ENCODE results near the gene ZNF319. TPM values are rescaled to one million over a fixed set of nuclear protein-coding genes. Genes with fewer than 3 reads are reported as not detected.

The ZNF319 gene
- total RNA-seq, 2 donors from 2014 or later, result 12.0 to 12.7 TPM

DNA sequence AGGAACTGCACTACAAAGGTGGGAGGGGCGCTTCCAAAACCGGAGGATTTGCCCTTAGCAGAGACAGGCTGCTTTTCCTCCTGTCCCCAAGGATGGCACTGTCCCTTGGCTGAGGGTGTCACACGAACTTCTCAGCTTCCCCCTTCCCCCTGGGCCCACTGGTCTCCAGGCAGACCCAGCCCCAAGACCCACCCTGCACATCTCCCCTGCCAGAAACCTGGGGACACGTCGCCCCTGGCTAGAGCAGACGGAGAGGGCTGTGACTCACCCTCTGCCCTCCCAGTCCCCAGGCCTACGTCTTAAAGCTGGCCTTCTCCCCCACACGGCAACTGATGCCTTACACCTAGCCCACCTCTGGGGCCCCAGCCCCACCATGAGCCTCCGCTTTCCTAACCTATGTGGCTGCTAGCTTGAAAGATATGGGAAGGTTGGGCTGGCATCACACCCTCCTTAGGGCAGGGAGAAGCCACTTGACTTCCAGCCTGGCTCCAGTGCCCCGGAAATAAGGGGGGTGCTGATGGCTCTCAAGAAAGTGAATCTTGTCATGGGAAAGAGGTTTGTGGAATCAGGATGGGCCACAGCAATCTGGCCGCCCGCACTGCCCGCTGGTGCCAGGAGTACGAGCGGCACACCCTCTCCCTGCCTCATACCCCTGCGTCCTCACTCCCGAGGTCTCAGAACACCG, 4.6 kb downstream of the ZNF319 start:
- ATAC-seq (replicated peaks in 1 of 2) (no peak), DNase-seq (no peak)
- H3K27ac Mint-ChIP-seq, result no peak overlapping the region
- H3K27me3 Mint-ChIP-seq (ENCODE audit: low read depth), result no peaks in the 10 kb centered on the region
- H3K9me3 Mint-ChIP-seq, result no peaks in the 10 kb centered on the region
- peaks cover 32% of the 10 kb centered on the region for H3K4me1 Mint-ChIP-seq (ENCODE audit: low read depth)
- H3K36me3 Mint-ChIP-seq (ENCODE audit: insufficient read depth in 2 of 2), result peaks cover 0 to 1% of the 10 kb centered on the region in 2 donors
- H3K4me3 Mint-ChIP-seq, result no peak overlapping the region

DNA sequence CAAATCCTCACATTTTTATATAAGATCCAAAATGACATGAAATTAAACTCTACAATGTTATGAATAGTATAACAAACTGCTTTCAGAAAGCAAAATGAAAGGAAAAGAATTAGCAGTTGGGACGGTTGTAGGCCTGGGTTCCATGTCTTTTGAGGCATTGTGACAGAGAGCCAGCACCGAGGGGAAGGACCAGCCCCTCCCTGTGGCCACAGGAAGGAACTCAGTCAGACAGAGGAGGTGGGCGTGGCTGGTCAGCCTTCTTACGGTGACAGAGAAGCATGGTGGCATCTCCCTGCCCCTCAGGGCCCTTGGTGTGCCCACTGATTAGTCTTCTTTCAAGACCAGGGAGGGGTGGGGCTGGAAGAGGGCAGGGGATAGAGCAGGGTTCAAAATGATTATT, 5.7 kb downstream of the ZNF319 start:
- peak overlapping the region; percentile 86 for H3K27ac Mint-ChIP-seq
- H3K4me3 Mint-ChIP-seq, result peak overlapping the region in 1 of 2 donors; percentile 19
- ATAC-seq (replicated peaks in 1 of 2) (peak; percentile 32 to 41), DNase-seq (peak; percentile 52 to 55)
- no peaks in the 10 kb centered on the region for H3K27me3 Mint-ChIP-seq (ENCODE audit: low read depth)
- H3K9me3 Mint-ChIP-seq, result no peaks in the 10 kb centered on the region
- peaks cover 0 to 1% of the 10 kb centered on the region in 2 donors for H3K36me3 Mint-ChIP-seq (ENCODE audit: insufficient read depth in 2 of 2)
- H3K4me1 Mint-ChIP-seq (ENCODE audit: low read depth), result peaks cover 32% of the 10 kb centered on the region

DNA sequence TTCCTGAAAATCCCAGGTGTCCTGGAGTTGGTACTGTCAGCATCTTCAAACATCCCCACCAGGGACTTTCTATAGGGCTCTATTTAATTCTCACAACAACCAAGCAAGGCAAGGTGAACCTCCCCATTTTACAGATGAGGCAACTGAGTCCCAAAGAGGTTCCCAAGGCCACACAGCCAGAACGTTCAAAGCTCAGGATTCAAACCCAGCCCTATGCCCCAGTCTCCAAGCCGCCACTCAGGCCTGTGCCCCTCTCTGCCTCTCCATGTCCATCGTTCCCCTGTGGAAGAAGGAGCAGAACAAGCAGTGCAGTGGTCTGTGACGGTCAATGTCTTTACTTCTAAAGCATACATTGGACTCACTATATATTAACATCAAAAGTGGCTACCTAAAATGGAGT, 6.1 kb downstream of the ZNF319 start:
- no peak for DNase-seq
- H3K9me3 Mint-ChIP-seq, result no peaks in the 10 kb centered on the region
- H3K36me3 Mint-ChIP-seq (ENCODE audit: insufficient read depth in 2 of 2), result peaks cover 0 to 1% of the 10 kb centered on the region in 2 donors
- peak overlapping the region in 1 of 2 donors; percentile 19 for H3K4me3 Mint-ChIP-seq
- peak overlapping the region; percentile 86 for H3K27ac Mint-ChIP-seq
- H3K4me1 Mint-ChIP-seq (ENCODE audit: low read depth), result peaks cover 30% of the 10 kb centered on the region
- H3K27me3 Mint-ChIP-seq (ENCODE audit: low read depth), result no peaks in the 10 kb centered on the region
- no peak for ATAC-seq (replicated peaks in 1 of 2)

DNA sequence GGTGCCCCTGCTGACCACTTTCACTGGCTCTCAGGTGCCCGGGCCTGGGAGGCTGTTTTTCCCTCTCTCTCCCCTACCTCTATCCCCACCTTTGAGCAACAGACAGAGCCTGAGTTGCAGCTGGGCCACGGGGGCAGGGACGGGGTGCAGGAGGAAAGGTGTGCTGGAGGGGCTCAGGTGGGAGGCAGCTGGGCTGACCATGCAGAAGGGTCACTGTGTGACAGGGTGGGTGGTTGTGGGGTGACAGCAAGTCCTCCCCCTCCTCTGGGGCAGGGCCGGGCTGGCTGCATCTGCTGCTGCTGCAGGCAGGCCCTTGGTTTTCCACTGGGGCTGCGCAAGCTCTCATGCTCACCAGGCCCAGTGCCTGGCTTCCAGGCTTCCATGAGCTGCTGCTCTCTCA, 6.6 kb downstream of the ZNF319 start:
- H3K36me3 Mint-ChIP-seq (ENCODE audit: insufficient read depth in 2 of 2), result peaks cover 0 to 1% of the 10 kb centered on the region in 2 donors
- no peaks in the 10 kb centered on the region for H3K9me3 Mint-ChIP-seq
- ATAC-seq (replicated peaks in 1 of 2) (no peak), DNase-seq (no peak)
- peaks cover 25% of the 10 kb centered on the region for H3K4me1 Mint-ChIP-seq (ENCODE audit: low read depth)
- no peak overlapping the region for H3K4me3 Mint-ChIP-seq
- no peaks in the 10 kb centered on the region for H3K27me3 Mint-ChIP-seq (ENCODE audit: low read depth)
- no peak overlapping the region for H3K27ac Mint-ChIP-seq

DNA sequence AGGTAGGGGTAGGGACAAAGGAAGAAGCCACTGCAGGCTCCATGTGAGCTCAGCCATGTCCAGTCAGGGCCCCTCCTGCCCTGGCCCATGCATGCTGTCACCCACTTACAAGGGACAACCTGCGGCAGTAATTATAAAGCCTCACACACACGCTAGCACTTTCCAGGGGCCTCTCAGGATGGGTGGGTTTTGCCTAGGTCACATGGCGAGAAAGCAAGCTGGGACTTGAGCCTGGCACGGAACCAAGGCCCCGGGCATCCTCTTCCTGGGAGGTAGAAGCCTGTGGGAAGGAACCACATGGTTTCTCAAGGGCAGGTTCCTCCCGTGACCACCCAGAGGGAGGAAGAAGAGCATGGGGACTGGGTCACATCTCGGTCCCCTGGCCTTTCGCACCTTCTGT, 7.0 kb downstream of the ZNF319 start:
- no peaks in the 10 kb centered on the region for H3K9me3 Mint-ChIP-seq
- ATAC-seq (replicated peaks in 1 of 2) (no peak), DNase-seq (no peak)
- no peak overlapping the region for H3K27ac Mint-ChIP-seq
- no peak overlapping the region for H3K4me3 Mint-ChIP-seq
- no peaks in the 10 kb centered on the region for H3K27me3 Mint-ChIP-seq (ENCODE audit: low read depth)
- peaks cover 0 to 1% of the 10 kb centered on the region in 2 donors for H3K36me3 Mint-ChIP-seq (ENCODE audit: insufficient read depth in 2 of 2)
- H3K4me1 Mint-ChIP-seq (ENCODE audit: low read depth), result peaks cover 21% of the 10 kb centered on the region

DNA sequence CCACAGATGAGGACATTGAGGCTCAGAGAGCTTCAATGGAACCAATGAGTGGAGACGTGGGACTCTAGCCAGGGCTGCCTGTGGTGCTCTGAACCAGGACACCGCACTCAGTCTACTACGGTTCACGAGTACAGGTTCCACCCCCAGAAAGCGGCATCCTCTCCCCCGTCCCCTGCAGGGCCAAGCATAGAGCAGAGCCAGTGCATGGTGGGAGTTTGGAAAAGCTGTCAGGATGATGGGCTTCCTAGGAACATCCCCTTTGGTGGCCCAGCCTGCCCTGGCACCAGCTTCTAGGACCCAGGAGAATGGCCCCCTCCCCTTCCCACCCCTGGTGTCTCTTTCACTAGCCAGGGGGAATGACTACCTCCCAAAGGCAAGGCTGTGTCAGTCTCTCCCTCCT, 8.4 kb downstream of the ZNF319 start:
- no peak overlapping the region for H3K4me3 Mint-ChIP-seq
- H3K36me3 Mint-ChIP-seq (ENCODE audit: insufficient read depth in 2 of 2), result no peaks in the 10 kb centered on the region
- peaks cover 8% of the 10 kb centered on the region for H3K4me1 Mint-ChIP-seq (ENCODE audit: low read depth)
- no peaks in the 10 kb centered on the region for H3K27me3 Mint-ChIP-seq (ENCODE audit: low read depth)
- no peak for ATAC-seq (replicated peaks in 1 of 2)
- DNase-seq, result no peak
- H3K9me3 Mint-ChIP-seq, result no peaks in the 10 kb centered on the region
- no peak overlapping the region for H3K27ac Mint-ChIP-seq

DNA sequence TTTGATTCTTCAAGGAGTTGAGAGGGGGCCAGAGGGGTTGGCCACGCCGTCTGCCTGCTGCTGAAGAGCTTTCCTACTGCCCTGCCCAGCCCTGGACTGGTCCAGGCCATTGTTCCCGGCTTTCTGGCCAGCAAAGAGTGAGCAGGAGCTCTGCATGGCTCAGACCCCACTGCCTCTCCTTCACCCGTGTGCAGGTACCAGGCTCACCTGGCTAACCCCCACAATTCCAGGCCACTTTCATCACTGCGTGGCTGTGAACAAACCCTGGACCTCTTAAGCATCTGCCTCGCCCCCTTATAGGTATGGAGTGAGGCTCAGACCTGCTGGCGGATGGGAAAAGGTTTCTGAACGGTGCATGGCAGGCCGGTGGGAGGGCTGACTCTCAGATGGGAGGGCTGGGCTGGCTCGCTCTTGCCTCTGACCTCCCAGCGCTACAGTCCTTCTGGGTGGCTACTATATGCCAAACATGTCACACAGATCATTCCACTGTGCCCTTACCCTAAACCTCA, 8.9 kb downstream of the ZNF319 start:
- no peak overlapping the region for H3K4me3 Mint-ChIP-seq
- no peaks in the 10 kb centered on the region for H3K27me3 Mint-ChIP-seq (ENCODE audit: low read depth)
- no peak for ATAC-seq (replicated peaks in 1 of 2)
- no peak for DNase-seq
- H3K27ac Mint-ChIP-seq, result no peak overlapping the region
- H3K36me3 Mint-ChIP-seq (ENCODE audit: insufficient read depth in 2 of 2), result no peaks in the 10 kb centered on the region
- peaks cover 8% of the 10 kb centered on the region for H3K4me1 Mint-ChIP-seq (ENCODE audit: low read depth)
- no peaks in the 10 kb centered on the region for H3K9me3 Mint-ChIP-seq

DNA sequence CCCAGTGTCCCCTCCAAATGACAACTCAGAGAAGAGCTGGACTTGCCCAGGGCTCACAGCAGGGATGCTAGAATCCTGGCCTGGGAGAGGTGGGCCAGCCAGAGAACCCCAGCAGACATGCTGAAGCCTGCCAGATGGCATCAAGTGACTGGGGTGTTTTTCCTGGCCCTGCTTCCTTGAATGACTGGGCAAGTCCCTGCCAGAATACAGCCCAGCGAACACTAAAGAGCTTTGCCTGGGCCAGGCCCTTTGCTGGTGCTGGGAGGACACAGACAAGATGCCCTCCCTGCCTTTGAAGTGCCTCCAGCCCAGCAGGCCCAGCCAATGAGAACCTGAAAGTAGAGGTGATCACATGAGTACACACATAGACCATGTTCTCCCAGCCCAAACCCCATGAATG, 11.5 kb downstream of the ZNF319 start:
- no peaks in the 10 kb centered on the region for H3K27me3 Mint-ChIP-seq (ENCODE audit: low read depth)
- no peak overlapping the region for H3K4me3 Mint-ChIP-seq
- peaks cover 0 to 1% of the 10 kb centered on the region in 2 donors for H3K36me3 Mint-ChIP-seq (ENCODE audit: insufficient read depth in 2 of 2)
- peaks cover 23% of the 10 kb centered on the region for H3K4me1 Mint-ChIP-seq (ENCODE audit: low read depth)
- no peaks in the 10 kb centered on the region for H3K9me3 Mint-ChIP-seq
- H3K27ac Mint-ChIP-seq, result no peak overlapping the region
- DNase-seq (no peak), ATAC-seq (replicated peaks in 1 of 2) (no peak)

DNA sequence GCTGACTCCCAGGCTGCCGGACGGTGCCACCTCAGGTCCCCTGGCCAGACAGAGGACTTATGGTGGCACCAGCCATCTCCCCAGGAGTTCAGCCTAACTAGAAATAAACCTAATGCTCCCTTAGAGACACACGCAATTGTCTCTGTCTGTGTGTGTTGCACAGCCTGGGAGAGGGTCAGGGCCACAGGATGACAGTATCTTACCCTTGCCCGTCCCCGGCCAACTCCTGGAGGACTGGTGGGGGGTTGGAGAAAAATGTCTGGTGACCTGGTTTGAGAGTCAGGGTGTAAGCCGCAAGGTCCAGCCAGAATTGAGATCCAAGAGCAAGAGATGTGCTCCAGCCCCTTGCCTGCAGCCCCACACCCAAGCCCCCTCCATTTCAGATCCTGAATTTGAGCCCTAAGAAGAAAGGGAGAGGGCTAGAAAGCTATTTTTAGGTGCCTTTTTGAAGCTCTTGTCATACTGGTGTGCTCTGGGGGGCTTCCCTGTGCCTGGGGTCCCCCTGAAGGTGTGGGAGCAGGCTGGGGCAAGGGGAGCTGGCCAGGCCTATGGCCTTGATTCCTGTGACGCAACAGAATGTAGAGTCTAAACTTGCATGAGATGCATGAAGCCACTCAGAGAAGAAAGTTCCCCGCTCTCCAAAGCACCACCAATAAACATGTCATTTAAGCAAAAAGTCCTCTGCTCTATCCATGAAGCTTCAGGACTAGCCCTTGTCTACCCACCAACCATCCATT, 12.9 kb downstream of the ZNF319 start:
- no peak overlapping the region for H3K27ac Mint-ChIP-seq
- H3K36me3 Mint-ChIP-seq (ENCODE audit: insufficient read depth in 2 of 2), result peaks cover 0 to 1% of the 10 kb centered on the region in 2 donors
- H3K4me3 Mint-ChIP-seq, result no peak overlapping the region
- DNase-seq, result no peak
- no peak for ATAC-seq (replicated peaks in 1 of 2)
- H3K9me3 Mint-ChIP-seq, result no peaks in the 10 kb centered on the region
- no peaks in the 10 kb centered on the region for H3K27me3 Mint-ChIP-seq (ENCODE audit: low read depth)
- peaks cover 20% of the 10 kb centered on the region for H3K4me1 Mint-ChIP-seq (ENCODE audit: low read depth)

DNA sequence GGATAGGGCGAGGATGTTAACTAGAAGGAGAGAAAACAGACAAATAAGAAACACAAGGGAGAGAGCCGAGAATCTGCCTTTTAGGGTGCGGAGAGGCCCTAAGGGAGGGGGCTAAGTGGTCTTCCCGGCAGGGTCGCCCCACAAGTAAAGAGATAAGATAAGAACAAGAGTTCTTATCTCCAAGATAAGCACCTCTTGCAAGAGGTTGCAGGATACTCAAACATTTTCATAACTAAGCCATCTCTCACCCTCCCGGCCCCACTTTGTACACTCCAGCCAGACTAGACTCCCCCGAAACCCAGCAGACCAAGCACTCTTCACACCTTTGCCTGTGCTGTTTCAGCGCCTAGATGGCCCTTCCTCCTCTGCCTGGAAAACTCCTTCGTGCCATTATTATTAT, 14.3 kb downstream of the ZNF319 start:
- no peak for DNase-seq
- Mint-ChIP-seq H3K4me1 (ENCODE audit: low read depth) (peaks cover 17% of the 10 kb centered on the region), H3K27ac (no peak overlapping the region), H3K27me3 (ENCODE audit: low read depth) (no peaks in the 10 kb centered on the region), H3K4me3 (peak overlapping the region; percentile 25 to 93), H3K9me3 (no peaks in the 10 kb centered on the region), H3K36me3 (ENCODE audit: insufficient read depth in 2 of 2) (peaks cover 0 to 1% of the 10 kb centered on the region in 2 donors)
- no peak for ATAC-seq (replicated peaks in 1 of 2)

DNA sequence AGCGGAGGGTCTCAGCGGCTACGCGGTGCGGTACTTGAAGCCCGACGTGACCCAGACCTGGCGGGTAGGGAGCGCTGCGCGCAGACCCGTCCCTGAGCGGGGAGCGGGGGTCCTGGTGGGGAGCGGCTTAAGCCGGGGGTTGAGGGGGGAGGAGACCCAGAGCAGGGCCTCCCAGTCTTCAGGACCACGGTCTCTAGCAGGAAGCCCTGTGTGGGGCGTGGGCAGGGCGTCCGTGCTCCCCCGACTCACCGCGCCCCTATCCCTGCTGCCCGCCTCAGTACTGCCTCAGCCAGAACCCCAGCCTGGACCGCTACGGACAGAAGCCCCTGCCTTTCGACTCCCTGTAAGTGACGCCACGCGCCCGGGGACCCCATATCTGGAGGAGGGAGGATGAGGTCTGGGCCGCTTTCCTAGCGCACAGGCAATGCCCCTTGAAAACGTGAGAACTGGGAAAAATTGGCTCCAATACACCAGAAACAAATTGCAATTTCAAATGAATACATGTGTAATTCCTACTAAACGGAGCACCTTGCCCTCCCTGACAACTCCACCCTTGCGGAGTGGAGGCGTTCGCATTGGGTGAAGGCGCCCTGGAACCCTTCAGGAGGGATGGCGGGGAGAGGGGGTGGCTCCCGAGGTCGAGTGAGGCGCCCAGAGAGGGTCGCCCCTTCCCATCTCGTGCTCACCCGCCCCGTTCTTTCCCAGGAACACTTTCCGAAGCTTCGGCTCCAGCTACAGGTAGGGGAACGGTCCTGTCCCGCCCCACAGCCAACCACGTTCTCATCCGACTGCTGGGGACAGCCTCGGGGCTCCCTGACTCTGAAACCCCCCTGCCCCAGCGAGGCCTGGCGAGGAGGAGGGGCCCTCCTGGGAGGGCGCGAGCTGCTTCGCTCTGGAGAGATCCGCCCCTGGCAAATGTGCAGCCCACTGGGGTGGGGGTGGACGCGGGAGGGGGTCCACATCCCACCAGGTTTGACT, 15.0 kb downstream of the ZNF319 start:
- H3K9me3 Mint-ChIP-seq, result no peaks in the 10 kb centered on the region
- peak overlapping the region; percentile 64 for H3K27ac Mint-ChIP-seq
- H3K27me3 Mint-ChIP-seq (ENCODE audit: low read depth), result no peaks in the 10 kb centered on the region
- peak; percentile 66 to 72 for ATAC-seq (replicated peaks in 1 of 2)
- H3K4me3 Mint-ChIP-seq, result peak overlapping the region; percentile 87 to 93
- H3K4me1 Mint-ChIP-seq (ENCODE audit: low read depth), result peaks cover 17% of the 10 kb centered on the region
- no peak for DNase-seq
- peaks cover 0 to 1% of the 10 kb centered on the region in 2 donors for H3K36me3 Mint-ChIP-seq (ENCODE audit: insufficient read depth in 2 of 2)

DNA sequence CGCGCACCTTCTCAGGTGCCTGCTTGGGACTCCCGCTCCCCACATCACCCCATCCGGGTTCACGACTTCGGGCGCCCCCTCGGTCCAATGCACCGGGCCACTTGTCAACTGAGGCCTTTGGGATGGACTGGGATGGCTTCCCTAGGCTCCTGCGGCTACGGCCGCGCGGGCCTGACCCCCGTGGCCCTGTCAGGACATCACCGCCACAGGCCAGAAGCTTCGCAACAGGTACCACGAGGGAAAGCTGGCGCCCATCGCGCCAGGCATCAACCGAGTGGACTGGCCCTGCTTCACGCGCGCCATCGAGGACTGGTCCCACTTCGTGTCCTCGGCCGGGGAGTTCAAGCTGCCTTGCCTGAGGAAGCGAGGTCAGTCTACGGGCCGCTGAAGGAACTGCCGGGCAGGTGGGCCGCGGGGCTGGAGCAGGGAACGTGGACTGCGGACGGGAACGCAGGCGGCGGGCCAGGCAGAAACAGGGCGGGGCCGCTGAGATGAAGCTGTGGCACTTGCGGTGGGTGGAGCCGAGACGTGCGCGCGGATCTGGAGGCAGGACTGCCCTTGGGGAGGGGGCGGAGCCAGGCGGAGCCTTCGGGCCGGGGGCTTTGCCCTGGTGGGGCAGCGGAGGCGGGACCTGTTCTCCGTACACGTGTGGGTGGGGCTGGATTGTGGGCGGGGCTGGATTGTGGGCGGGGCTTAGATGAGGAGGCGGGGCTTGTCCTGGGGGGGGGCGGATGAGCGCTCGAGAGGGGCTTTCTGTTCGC, 15.8 kb downstream of the ZNF319 start:
- Mint-ChIP-seq H3K36me3 (ENCODE audit: insufficient read depth in 2 of 2) (peaks cover 0 to 1% of the 10 kb centered on the region in 2 donors), H3K4me3 (peak overlapping the region; percentile 87 to 93), H3K9me3 (no peaks in the 10 kb centered on the region), H3K27ac (peak overlapping the region; percentile 64), H3K4me1 (ENCODE audit: low read depth) (peaks cover 17% of the 10 kb centered on the region), H3K27me3 (ENCODE audit: low read depth) (no peaks in the 10 kb centered on the region)
- ATAC-seq (replicated peaks in 1 of 2) (peak; percentile 96 to 97), DNase-seq (peak; percentile 94 to 96)
